Fibroblast of the aortic adventitia (primary cell): Measurements from ENCODE around the gene PCK1. TPM values are rescaled to one million over a fixed set of nuclear protein-coding genes. Genes with fewer than 3 reads are reported as not detected.

ENCODE experiments used
- DNase-seq: peaks from one replicate; pipeline ENCODE4 v3.0.0-alpha.2; 2010; ENCODE audit warnings: low read depth
- H3K4me3 ChIP-seq: 2 replicates; pipeline ENCODE4 v1.5.1; 2011; ENCODE audit warnings: low read depth, mild to moderate bottlenecking, control low read depth, low read length, moderate library complexity
- total RNA-seq: library from RNA; depleted of rRNA; stranded (reverse); fragments of >200 nt; gene quantifications from 2 replicates; pipeline ENCODE4 v1.2.3, GENCODE V29; 2012; ENCODE audit warnings: low replicate concordance
- TF ChIP-seq, protein P1 (sequence below): IDR thresholded peaks from 2 replicates; pipeline ENCODE4 v1.5.1; 2011; ENCODE audit warnings: mild to moderate bottlenecking, low read length, control low read depth, inconsistent platforms; ENCODE audit not compliant: insufficient read depth

Gene PCK1
- total RNA-seq, 1 donor: not detected

DNA sequence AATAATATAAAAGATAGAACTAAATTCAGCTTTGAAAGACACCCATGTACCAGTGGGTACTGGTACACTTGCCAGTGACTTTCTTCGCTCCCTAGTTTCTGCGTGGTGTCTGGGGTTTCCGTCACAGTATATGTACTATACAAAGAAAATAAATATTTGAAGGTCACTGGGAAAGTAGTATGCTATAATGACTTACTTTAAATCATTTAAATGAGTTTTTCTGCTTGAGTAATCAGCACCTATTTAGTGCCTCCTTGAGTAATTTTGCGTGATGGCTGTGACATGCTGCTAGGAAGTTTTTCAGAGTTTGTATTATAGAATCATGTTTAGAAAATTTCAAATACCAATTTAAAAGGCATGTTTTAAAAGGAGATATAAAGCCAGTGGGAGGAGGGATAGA lies 32.8 kb upstream of the PCK1 start:
- TF ChIP-seq, protein P1, sequence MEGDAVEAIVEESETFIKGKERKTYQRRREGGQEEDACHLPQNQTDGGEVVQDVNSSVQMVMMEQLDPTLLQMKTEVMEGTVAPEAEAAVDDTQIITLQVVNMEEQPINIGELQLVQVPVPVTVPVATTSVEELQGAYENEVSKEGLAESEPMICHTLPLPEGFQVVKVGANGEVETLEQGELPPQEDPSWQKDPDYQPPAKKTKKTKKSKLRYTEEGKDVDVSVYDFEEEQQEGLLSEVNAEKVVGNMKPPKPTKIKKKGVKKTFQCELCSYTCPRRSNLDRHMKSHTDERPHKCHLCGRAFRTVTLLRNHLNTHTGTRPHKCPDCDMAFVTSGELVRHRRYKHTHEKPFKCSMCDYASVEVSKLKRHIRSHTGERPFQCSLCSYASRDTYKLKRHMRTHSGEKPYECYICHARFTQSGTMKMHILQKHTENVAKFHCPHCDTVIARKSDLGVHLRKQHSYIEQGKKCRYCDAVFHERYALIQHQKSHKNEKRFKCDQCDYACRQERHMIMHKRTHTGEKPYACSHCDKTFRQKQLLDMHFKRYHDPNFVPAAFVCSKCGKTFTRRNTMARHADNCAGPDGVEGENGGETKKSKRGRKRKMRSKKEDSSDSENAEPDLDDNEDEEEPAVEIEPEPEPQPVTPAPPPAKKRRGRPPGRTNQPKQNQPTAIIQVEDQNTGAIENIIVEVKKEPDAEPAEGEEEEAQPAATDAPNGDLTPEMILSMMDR: no peak
- H3K4me3 ChIP-seq: no peak overlapping the region
- no peak for DNase-seq

DNA sequence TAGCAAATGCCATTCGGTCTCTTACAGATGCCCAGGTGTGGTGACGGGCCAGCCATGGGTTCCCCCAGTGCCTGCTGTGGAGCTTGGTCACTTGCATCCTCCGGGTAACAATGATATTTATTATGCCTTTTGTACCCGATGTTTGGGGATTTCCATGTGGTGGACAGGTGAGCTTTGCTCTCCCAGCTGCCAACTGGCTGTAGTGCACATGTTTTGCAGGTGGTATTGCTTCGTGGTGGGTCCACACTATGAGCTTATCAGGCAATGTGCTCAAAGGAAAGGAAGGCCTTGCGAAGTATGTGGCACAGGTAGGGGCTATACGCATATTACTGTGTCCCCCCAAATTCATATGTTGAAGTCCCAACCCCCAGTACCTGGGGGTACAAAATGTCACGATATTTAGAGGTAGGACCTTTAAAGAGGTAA lies 31.7 kb upstream of the PCK1 start:
- no peak for DNase-seq
- H3K4me3 ChIP-seq: no peak overlapping the region
- TF ChIP-seq, protein P1: no peak

DNA sequence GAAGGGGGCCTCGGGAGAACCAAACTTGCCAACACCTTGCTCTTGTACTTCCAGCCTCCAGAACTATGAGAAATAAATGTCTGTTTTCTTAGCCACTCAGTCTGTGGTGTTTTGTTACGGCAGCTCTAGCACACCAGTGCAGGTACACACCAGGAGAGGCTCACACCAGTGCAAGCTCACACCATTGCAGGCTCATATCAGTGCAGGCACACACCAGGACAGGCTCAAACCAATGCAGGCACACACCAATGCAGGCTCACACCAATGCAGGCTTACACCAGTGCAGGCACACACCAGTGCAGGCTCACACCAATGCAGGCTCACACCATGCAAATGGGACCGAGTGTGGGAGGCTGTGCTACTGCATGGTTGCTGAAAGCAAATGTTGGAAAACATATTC lies 31.1 kb upstream of the PCK1 start:
- H3K4me3 ChIP-seq: no peak overlapping the region
- no peak for DNase-seq
- TF ChIP-seq, protein P1: no peak

DNA sequence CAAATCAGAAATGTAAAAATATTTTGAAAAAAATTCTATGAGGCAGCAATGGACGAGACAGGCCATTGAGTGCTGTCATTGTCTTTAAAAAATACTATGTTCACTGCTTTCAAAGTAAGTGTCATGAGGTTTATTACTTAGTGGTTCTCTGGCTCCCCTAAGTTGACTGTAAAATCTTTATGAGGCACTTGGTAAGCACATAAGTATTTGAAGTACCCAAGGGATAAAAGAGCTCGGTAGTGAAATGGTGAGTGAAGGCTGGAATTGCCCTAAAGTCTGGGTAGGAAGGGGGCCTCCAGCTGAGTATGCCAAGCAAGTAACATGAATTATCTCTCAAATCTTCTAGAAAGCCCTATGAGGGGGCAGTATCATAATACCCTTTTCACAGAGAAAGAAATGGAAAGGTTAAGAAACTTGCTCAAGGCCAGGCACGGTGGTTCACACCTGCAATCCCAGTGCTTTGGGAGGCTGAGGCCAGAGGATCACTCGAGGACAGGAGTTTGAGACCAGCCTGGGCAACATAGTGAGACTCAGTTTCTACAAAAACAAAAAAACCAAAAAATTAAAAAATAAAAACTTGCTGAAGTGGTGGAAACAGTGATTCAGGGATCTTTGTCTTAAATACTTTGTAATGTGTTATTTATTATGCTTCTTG lies 30.5 kb upstream of the PCK1 start:
- no peak for DNase-seq
- TF ChIP-seq, protein P1: no peak
- H3K4me3 ChIP-seq: no peak overlapping the region

DNA sequence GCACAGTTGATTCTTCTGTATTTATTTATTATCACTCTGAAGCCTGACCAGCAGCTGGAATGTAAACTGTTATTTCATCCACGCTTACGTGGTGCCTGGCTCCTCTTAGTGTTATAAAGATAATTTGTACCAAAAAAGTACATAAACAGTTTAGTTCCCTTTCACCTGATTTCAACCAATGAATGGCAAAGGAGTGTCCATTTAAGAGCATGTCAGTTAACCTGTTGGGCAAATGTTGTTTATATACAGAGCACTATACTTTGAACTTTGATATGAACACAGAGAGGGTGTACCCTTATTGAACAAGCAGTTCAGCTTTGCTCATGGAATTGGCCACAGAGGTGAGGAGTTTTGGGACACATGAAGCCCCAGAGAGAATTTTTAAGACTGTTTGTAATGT lies 28.8 kb upstream of the PCK1 start:
- DNase-seq: no peak
- no peak overlapping the region for H3K4me3 ChIP-seq
- TF ChIP-seq, protein P1: no peak

DNA sequence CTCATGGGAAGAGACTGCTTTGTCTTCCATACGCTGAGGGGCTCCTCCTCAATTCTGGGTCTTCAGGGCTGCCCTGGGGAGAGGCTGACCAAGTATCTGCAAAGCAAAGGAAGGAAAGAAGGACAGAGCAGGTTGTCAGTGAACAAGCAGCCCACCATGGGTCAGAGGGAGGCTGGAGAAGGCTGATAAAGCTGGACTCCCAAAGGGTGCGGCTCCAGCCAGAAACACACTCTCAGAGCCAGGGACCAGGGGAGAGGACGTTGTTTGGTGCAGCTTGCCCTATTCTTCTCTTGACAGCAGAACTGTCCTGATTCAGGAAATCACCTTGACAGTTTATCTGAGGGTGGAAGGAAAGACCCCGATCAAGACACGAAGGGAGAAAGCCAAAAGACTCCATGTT lies 25.6 kb upstream of the PCK1 start:
- H3K4me3 ChIP-seq: no peak overlapping the region
- no peak for DNase-seq
- TF ChIP-seq, protein P1: no peak
